Measurements from ENCODE around the gene SAMD11. TPM values are rescaled to one million over a fixed set of nuclear protein-coding genes. Genes with fewer than 3 reads are reported as not detected.

Gene SAMD11
- total RNA-seq, 4 donors from 2014 or later, result not detected

DNA sequence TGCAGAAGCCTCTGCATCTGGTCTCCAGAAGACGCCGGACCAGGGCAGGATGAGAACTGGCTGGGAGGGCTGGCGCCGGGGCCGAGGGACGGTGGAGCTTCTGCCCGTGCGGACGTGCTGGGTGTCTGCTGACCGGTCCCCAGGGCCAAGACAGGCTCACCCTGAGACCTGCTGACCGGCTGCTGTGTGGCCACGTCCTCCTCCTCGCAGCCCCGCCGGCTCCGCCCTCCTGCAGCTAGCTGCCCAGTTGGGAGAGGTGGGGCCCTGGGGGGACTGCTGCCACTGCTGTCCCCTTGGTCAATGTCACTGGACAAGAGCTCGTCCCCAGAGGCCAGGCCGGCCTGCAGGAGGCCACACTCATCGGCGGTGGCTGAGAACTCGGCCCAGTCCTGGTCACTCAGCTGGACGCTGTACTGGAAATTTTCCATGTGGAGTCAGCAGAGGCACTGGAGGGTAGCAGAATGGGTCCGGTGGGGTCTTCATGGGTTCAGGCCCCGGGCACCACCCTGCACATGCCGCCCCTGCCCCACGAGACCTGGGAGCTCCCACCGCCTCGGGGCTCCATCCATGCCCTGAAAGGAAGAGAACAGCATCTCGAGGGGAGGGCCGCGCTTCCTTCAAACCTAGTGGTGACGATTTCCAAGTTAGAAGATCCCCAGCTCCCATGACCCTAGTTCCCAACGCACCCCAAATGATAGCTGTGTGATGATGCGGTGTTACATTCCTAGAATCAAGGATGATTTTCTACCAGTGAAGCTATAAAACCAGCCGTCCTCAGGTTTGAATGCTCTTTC, 57.1 kb downstream of the SAMD11 start:
- TF ChIP-seq, protein P1, sequence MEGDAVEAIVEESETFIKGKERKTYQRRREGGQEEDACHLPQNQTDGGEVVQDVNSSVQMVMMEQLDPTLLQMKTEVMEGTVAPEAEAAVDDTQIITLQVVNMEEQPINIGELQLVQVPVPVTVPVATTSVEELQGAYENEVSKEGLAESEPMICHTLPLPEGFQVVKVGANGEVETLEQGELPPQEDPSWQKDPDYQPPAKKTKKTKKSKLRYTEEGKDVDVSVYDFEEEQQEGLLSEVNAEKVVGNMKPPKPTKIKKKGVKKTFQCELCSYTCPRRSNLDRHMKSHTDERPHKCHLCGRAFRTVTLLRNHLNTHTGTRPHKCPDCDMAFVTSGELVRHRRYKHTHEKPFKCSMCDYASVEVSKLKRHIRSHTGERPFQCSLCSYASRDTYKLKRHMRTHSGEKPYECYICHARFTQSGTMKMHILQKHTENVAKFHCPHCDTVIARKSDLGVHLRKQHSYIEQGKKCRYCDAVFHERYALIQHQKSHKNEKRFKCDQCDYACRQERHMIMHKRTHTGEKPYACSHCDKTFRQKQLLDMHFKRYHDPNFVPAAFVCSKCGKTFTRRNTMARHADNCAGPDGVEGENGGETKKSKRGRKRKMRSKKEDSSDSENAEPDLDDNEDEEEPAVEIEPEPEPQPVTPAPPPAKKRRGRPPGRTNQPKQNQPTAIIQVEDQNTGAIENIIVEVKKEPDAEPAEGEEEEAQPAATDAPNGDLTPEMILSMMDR (IDR thresholded peaks at IDR 0.05; ENCODE audit: low read depth), result no peak

DNA sequence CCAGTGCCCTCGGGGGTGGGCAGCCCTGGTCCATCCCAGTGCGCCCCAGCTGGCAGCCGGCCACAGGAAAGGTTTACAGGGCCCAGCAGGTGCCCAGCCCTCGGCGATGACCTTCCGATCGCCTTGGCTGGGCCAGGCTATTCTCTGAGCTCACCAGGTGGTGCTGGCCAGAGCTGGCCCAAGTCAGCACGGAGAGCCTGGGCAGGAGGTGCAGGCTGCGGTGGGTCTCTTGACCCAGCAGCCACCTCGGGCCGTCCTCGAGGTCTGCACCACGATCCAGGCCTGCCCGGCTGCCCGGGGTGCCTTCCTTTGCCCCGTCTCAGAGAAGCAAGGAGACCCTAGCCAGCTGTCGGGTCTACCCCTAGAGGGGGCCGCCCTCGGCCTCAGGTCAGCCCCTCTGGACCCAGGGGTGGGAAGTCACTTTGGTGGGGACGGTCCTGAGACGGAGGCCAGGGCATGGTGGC, 57.8 kb downstream of the SAMD11 start:
- TF ChIP-seq, protein P1 (IDR thresholded peaks at IDR 0.05; ENCODE audit: low read depth), result no peak

- TF ChIP-seq, protein P1 (IDR thresholded peaks at IDR 0.05; ENCODE audit: low read depth), result no peak
Measured at GRCh38 chr1:981955-982558, 58.3 kb downstream of the SAMD11 start, which contains the start of gene PERM1. Gene PERM1 (minus strand): TSS chr1:982093. CDS start chr1:981029, 1,064 bp downstream.

DNA sequence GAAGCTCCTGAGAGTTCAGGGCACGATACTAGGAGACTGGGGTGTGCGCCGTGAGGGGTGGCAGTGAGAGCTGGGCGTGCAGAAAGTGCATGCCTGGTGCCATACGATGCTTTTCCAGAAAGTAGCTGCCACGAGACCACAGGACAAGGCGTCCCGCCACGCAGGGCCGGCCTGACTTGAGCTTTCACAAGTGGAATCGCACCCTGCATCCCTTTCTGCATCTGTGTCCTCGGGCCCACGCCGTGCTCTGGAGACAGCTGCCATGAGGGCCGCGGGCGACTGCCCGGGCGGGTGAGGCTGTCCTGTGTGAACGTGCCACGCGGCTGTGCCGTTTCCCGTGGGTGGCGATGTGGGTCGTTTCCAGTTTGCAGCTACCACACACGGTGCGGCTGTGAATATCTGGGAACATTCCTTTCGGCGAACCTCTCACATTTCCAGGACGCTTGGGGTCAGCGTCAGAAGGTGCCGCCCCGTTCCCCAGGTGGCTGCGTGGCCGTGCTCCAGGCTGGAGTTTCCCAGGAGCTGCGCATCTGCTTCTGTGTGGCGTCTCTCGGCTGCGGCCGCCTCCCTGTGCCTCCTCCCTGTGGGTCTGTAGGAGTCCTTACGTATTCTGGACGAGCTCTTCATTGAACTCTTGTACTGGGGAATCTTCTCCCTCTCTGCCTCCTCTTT, 59.2 kb downstream of the SAMD11 start:
- TF ChIP-seq, protein P1 (IDR thresholded peaks at IDR 0.05; ENCODE audit: low read depth), result no peak

DNA sequence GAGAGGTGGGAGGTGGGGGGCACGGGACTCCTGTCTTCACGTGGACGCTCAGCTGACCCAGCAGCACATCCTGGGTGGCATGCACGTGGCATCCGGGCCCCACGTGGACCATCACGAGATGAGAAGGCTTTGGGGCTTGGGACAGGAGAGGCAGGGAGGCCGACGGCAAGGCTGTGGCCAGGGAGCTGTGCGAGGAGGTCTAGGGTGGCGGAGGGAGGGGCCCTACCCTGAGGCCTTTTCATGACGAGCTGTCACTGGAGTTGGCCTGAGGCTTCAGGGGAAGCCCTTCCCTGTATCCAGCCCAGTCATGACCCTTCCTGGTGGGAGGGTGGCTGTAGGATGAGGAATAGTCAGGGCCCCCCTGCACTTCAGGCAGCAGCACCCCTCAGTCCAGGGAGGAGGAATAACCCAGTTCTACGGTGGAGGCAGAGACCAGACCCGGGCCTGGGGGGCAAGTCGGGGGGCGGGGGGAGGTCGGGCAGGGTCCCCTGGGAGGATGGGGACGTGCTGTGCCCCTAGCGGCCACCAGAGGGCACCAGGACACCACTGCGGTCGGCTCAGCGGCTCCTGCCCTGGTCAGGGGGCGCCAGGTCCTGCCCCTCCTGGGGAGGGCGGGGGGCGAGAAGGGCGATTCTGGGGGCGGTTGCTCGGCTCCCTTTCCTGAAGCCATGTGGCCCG, 60.2 kb downstream of the SAMD11 start:
- TF ChIP-seq, protein P1 (IDR thresholded peaks at IDR 0.05; ENCODE audit: low read depth), result no peak

GRCh38 chr1:984476-984814, 60.7 kb downstream of the SAMD11 start:
- TF ChIP-seq, protein P1 (IDR thresholded peaks at IDR 0.05; ENCODE audit: low read depth), result no peak

Data from subcutaneous adipose tissue (tissue), 4 donors.